Cortex of kidney (tissue), 1 donor: Measurements from ENCODE around the gene MYO16.

Source experiments
- DNase-seq: peaks from one replicate; lab custom pipeline; 2025; lab: John Stamatoyannopoulos, UW

MYO16 gene

GRCh38 chr13:108629181-108629752 lies at the start of gene MYO16:
MYO16 (plus strand) TSS chr13:108629611; CDS start chr13:108629845, 234 bp downstream.
- no peak for DNase-seq

- no peak for DNase-seq
These were observed 42.6 kb upstream of the MYO16 start for GRCh38 chr13:108586826-108587225.

GRCh38 chr13:108588516-108588915 lies 40.9 kb upstream of the MYO16 start:
- no peak for DNase-seq

- no peak for DNase-seq
These were observed 35.3 kb upstream of the MYO16 start for GRCh38 chr13:108594153-108594552.

- DNase-seq = no peak
These were observed 33.8 kb upstream of the MYO16 start for GRCh38 chr13:108595436-108596274.

GRCh38 chr13:108597943-108598342 lies 31.5 kb upstream of the MYO16 start:
- DNase-seq = no peak

- no peak for DNase-seq
These were observed 23.0 kb upstream of the MYO16 start for GRCh38 chr13:108606424-108606823.

GRCh38 chr13:108609353-108609752 lies 20.1 kb upstream of the MYO16 start:
- DNase-seq = no peak

GRCh38 chr13:108610507-108610906 lies 18.9 kb upstream of the MYO16 start:
- DNase-seq = no peak

GRCh38 chr13:108615241-108615640 lies 14.2 kb upstream of the MYO16 start:
- no peak for DNase-seq

- no peak for DNase-seq
These were observed 11.2 kb upstream of the MYO16 start for GRCh38 chr13:108618233-108618632.

GRCh38 chr13:108621462-108621861 lies 7.9 kb upstream of the MYO16 start:
- no peak for DNase-seq

GRCh38 chr13:108624108-108624507 lies 5.3 kb upstream of the MYO16 start:
- DNase-seq = no peak

GRCh38 chr13:108624979-108625378 lies 4.4 kb upstream of the MYO16 start:
- no peak for DNase-seq

- DNase-seq = no peak
These were observed 577 bp downstream of the MYO16 start for GRCh38 chr13:108629988-108630387.

GRCh38 chr13:108632649-108633167 lies 3.3 kb downstream of the MYO16 start:
- no peak for DNase-seq

- no peak for DNase-seq
These were observed 9.5 kb downstream of the MYO16 start for GRCh38 chr13:108638901-108639300.

- DNase-seq = no peak
These were observed 14.4 kb downstream of the MYO16 start for GRCh38 chr13:108643646-108644353.

- DNase-seq = no peak
These were observed 16.0 kb downstream of the MYO16 start for GRCh38 chr13:108645376-108645775.

GRCh38 chr13:108650271-108650670 lies 20.9 kb downstream of the MYO16 start:
- no peak for DNase-seq

- DNase-seq = no peak
These were observed 27.3 kb downstream of the MYO16 start for GRCh38 chr13:108656742-108657141.

GRCh38 chr13:108657519-108657918 lies 28.1 kb downstream of the MYO16 start:
- no peak for DNase-seq

GRCh38 chr13:108662528-108662927 lies 33.1 kb downstream of the MYO16 start:
- DNase-seq = no peak
